H9 (cell line): Measurements from ENCODE around the gene NPHP4. TPM values are rescaled to one million over a fixed set of nuclear protein-coding genes. Genes with fewer than 3 reads are reported as not detected.

Experiments used
- DNase-seq: peaks from one replicate; pipeline ENCODE4 v3.0.0-alpha.2; 2017
- H2AFZ ChIP-seq: one replicate; pipeline ENCODE4 v1.6.1; 2013; ENCODE audit warnings: mild to moderate bottlenecking, low read length, control low read depth, moderate library complexity
- H2AK5ac ChIP-seq: 2 replicates; pipeline ENCODE4 v1.6.1; 2013; ENCODE audit warnings: low read length, control low read depth, mixed read lengths; ENCODE audit not compliant: insufficient read length
- H2BK120ac ChIP-seq: one replicate; pipeline ENCODE4 v1.6.1; 2013; ENCODE audit warnings: low read depth, mild to moderate bottlenecking, low read length, control low read depth, inconsistent platforms; ENCODE audit not compliant: poor library complexity, severe bottlenecking
- H2BK12ac ChIP-seq: 2 replicates; pipeline ENCODE4 v1.6.1; 2013; ENCODE audit warnings: low read length, control low read depth, mixed read lengths, low read depth; ENCODE audit not compliant: insufficient read length
- H2BK15ac ChIP-seq: 2 replicates; pipeline ENCODE4 v1.6.1; 2013; ENCODE audit warnings: low read depth, low read length, control low read depth
- H2BK20ac ChIP-seq: one replicate; pipeline ENCODE4 v1.6.1; 2013; ENCODE audit warnings: low read depth, mild to moderate bottlenecking, low read length, control low read depth, inconsistent platforms; ENCODE audit not compliant: poor library complexity, severe bottlenecking
- H2BK5ac ChIP-seq: 2 replicates; pipeline ENCODE4 v1.6.1; 2013; ENCODE audit warnings: low read length, control low read depth, mixed read lengths; ENCODE audit not compliant: insufficient read length
- H3K14ac ChIP-seq: 2 replicates; pipeline ENCODE4 v1.6.1; 2013; ENCODE audit warnings: low read length, control low read depth; ENCODE audit not compliant: insufficient read depth
- H3K18ac ChIP-seq: 2 replicates; pipeline ENCODE4 v1.6.1; 2013; ENCODE audit warnings: low read depth, mild to moderate bottlenecking, mixed read lengths, low read length, control low read depth; ENCODE audit not compliant: insufficient read length
- H3K23ac ChIP-seq: 2 replicates; pipeline ENCODE4 v1.6.1; 2013; ENCODE audit warnings: low read length, control low read depth, mixed read lengths, low read depth; ENCODE audit not compliant: insufficient read length
- H3K23me2 ChIP-seq: 2 replicates; pipeline ENCODE4 v1.6.1; 2013; ENCODE audit warnings: low read depth, mild to moderate bottlenecking, mixed read lengths, low read length, control low read depth; ENCODE audit not compliant: insufficient read length, poor library complexity, severe bottlenecking
- H3K27ac ChIP-seq: 2 replicates; pipeline ENCODE4 v1.5.1; 2013; ENCODE audit warnings: low read length, control low read depth, mixed read lengths, low read depth; ENCODE audit not compliant: insufficient read length
- H3K27me3 ChIP-seq: 2 replicates; pipeline ENCODE4 v1.6.1; 2013; ENCODE audit warnings: low read length, control low read depth, inconsistent platforms; ENCODE audit not compliant: insufficient read depth
- H3K4ac ChIP-seq: 2 replicates; pipeline ENCODE4 v1.6.1; 2013; ENCODE audit warnings: low read depth, mild to moderate bottlenecking, control low read depth, inconsistent platforms, low read length, moderate library complexity
- H3K4me1 ChIP-seq: 2 replicates; pipeline ENCODE4 v1.6.1; 2013; ENCODE audit warnings: low read length, control low read depth, inconsistent platforms; ENCODE audit not compliant: insufficient read depth
- H3K4me2 ChIP-seq: 2 replicates; pipeline ENCODE4 v1.6.1; 2013; ENCODE audit warnings: low read length, control low read depth, mixed read lengths; ENCODE audit not compliant: insufficient read length, insufficient read depth
- H3K56ac ChIP-seq: 2 replicates; pipeline ENCODE4 v1.6.1; 2013; ENCODE audit warnings: low read depth, mild to moderate bottlenecking, mixed read lengths, low read length, control low read depth; ENCODE audit not compliant: insufficient read length
- H3K79me1 ChIP-seq: 2 replicates; pipeline ENCODE4 v1.6.1; 2013; ENCODE audit warnings: low read depth, mild to moderate bottlenecking, moderate library complexity, low read length, control low read depth, inconsistent platforms; ENCODE audit not compliant: insufficient read depth, poor library complexity, severe bottlenecking
- H3K79me2 ChIP-seq: 2 replicates; pipeline ENCODE4 v1.6.1; 2013; ENCODE audit warnings: low read length, control low read depth, inconsistent platforms; ENCODE audit not compliant: insufficient read depth
- H3K9ac ChIP-seq: 2 replicates; pipeline ENCODE4 v1.6.1; 2013; ENCODE audit warnings: low read length, control low read depth, mixed read lengths; ENCODE audit not compliant: insufficient read length; ENCODE audit errors: extremely low read depth
- H3K9me3 ChIP-seq: one replicate; pipeline ENCODE4 v1.6.1; 2013; ENCODE audit warnings: low read depth, low read length, inconsistent platforms; ENCODE audit not compliant: control insufficient read depth
- H3T11ph ChIP-seq: one replicate; pipeline ENCODE4 v1.6.1; 2013; ENCODE audit warnings: mild to moderate bottlenecking, low read length, control low read depth, inconsistent platforms
- H4K20me1 ChIP-seq: one replicate; pipeline ENCODE4 v1.6.1; 2013; ENCODE audit not compliant: control insufficient read depth, insufficient read length, insufficient read depth
- H4K5ac ChIP-seq: 2 replicates; pipeline ENCODE4 v1.6.1; 2013; ENCODE audit warnings: low read depth, mild to moderate bottlenecking, mixed read lengths, low read length, control low read depth; ENCODE audit not compliant: insufficient read length
- H4K8ac ChIP-seq: replicated peaks from 2 replicates; pipeline ENCODE4 v1.6.1; 2013; ENCODE audit warnings: low read length, control low read depth, mixed read lengths, low read depth; ENCODE audit not compliant: insufficient read length
- H4K91ac ChIP-seq: 2 replicates; pipeline ENCODE4 v1.6.1; 2013; ENCODE audit warnings: low read depth, mild to moderate bottlenecking, moderate library complexity, mixed read lengths, low read length, control low read depth; ENCODE audit not compliant: insufficient read length
- H3K27ac Mint-ChIP-seq, 3 experiments: 2 replicates in 2 of 3; 3 replicates in 1 of 3; pipeline ENCODE4 v1.8.0; 2020 to 2021; ENCODE audit warnings: mixed read lengths in 3 of 3, mild to moderate bottlenecking in 1 of 3, moderate library complexity in 1 of 3
- H3K27me3 Mint-ChIP-seq: 2 replicates; pipeline ENCODE4 v1.8.0; 2021; ENCODE audit warnings: low read depth, mild to moderate bottlenecking, moderate library complexity, mixed read lengths
- H3K36me3 Mint-ChIP-seq, 3 experiments: 2 replicates in 2 of 3; 3 replicates in 1 of 3; pipeline ENCODE4 v1.8.0; 2020 to 2021; ENCODE audit warnings: low read depth in 3 of 3, mixed read lengths in 3 of 3; ENCODE audit not compliant: insufficient read depth in 1 of 3
- H3K4me1 Mint-ChIP-seq, 2 experiments: 2 replicates each; pipeline ENCODE4 v1.8.0; 2020; ENCODE audit warnings: mixed read lengths in 2 of 2
- H3K4me3 Mint-ChIP-seq, 2 experiments: 2 replicates in 1 of 2; 3 replicates in 1 of 2; pipeline ENCODE4 v1.8.0; 2020 to 2021; ENCODE audit warnings: mild to moderate bottlenecking in 2 of 2, mixed read lengths in 2 of 2, moderate library complexity in 1 of 2
- H3K9me3 Mint-ChIP-seq, 2 experiments: 2 replicates in 1 of 2; 3 replicates in 1 of 2; pipeline ENCODE4 v1.8.0; 2020; ENCODE audit warnings: mild to moderate bottlenecking in 2 of 2, mixed read lengths in 2 of 2, moderate library complexity in 1 of 2
- WGBS: extraction: QIAGEN DNeasy Blood & Tissue Kit; methylation state at CpG from one replicate; pipeline ENCODE4 v1.1.7; 2013; ENCODE audit warnings: missing lambda C conversion rate, low lambda C conversion rate, mixed read lengths; ENCODE audit not compliant: insufficient read length; ENCODE audit errors: extremely low coverage; 5-methylcytosine and 5-hydroxymethylcytosine counted together
- total RNA-seq: library from RNA; stranded (reverse); gene quantifications from 2 replicates; pipeline ENCODE4 v1.2.1, GENCODE V29; 2021
- TF ChIP-seq, protein P1 (sequence below): fragments of 200-600 bp; sonication (generic); conservative IDR thresholded peaks from 3 replicates; pipeline ENCODE4 v1.8.0; 2021; ENCODE audit warnings: antibody characterized with exemption, mild to moderate bottlenecking

The NPHP4 gene
- total RNA-seq, 1 experiment from 2014 or later: 17.6 TPM

GRCh38 chr1:5970610-5971273 lies 21.5 kb downstream of the NPHP4 start:
- Mint-ChIP-seq H3K27ac (peak overlapping the region in 1 of 3 experiments; percentile 7; a peak in 1 of 7 replicates), H3K36me3 (peaks cover 4 to 17% (median 11%) of the 10 kb centered on the region in 3 experiments; a peak in 6 of 7 replicates), H3K4me3 (no peak overlapping the region), H3K27me3 (no peaks in the 10 kb centered on the region; the same call in 1 of the 2 replicates), H3K9me3 (no peaks in the 10 kb centered on the region), H3K4me1 (peaks cover 5 to 6% of the 10 kb centered on the region in 2 experiments)
- no peaks in the 10 kb centered on the region for H3K9me3 ChIP-seq
- no peak overlapping the region for H2BK15ac ChIP-seq
- no peak overlapping the region for H2BK5ac ChIP-seq
- no peak overlapping the region for H2BK20ac ChIP-seq
- no peak for DNase-seq
- no peak overlapping the region for H3K18ac ChIP-seq
- no peaks in the 10 kb centered on the region for H3K4me1 ChIP-seq
- H3K79me2 ChIP-seq: no peaks in the 10 kb centered on the region
- H4K91ac ChIP-seq: no peak overlapping the region
- no peaks in the 10 kb centered on the region for H4K20me1 ChIP-seq
- no peaks in the 10 kb centered on the region for H3K79me1 ChIP-seq
- no peak overlapping the region for H3K27ac ChIP-seq
- no peak overlapping the region for H2BK12ac ChIP-seq
- H3K4me2 ChIP-seq: no peak overlapping the region
- H3K56ac ChIP-seq: no peak overlapping the region
- TF ChIP-seq, protein P1, sequence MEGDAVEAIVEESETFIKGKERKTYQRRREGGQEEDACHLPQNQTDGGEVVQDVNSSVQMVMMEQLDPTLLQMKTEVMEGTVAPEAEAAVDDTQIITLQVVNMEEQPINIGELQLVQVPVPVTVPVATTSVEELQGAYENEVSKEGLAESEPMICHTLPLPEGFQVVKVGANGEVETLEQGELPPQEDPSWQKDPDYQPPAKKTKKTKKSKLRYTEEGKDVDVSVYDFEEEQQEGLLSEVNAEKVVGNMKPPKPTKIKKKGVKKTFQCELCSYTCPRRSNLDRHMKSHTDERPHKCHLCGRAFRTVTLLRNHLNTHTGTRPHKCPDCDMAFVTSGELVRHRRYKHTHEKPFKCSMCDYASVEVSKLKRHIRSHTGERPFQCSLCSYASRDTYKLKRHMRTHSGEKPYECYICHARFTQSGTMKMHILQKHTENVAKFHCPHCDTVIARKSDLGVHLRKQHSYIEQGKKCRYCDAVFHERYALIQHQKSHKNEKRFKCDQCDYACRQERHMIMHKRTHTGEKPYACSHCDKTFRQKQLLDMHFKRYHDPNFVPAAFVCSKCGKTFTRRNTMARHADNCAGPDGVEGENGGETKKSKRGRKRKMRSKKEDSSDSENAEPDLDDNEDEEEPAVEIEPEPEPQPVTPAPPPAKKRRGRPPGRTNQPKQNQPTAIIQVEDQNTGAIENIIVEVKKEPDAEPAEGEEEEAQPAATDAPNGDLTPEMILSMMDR: no peak
- H3K23me2 ChIP-seq: no peaks in the 10 kb centered on the region
- H3K23ac ChIP-seq: no peak overlapping the region
- no peaks in the 10 kb centered on the region for H3K27me3 ChIP-seq
- H4K8ac ChIP-seq: no peak overlapping the region
- H2AK5ac ChIP-seq: no peak overlapping the region
- H3T11ph ChIP-seq: no peak overlapping the region
- H2BK120ac ChIP-seq: no peak overlapping the region
- no CpG with 5 or more reads among the region's 13 CpGs for WGBS
- no peak overlapping the region for H3K14ac ChIP-seq
- H3K4ac ChIP-seq: no peak overlapping the region
- H2AFZ ChIP-seq: no peak overlapping the region
- H4K5ac ChIP-seq: no peak overlapping the region
- no peak overlapping the region for H3K9ac ChIP-seq
